Pons (tissue), 1 donor: ENCODE data around the gene SLC7A11.

Source experiments
- DNase-seq: peaks from one replicate; pipeline ENCODE4 v3.0.0-alpha.2; 2016; ENCODE audit warnings: low spot score

Gene SLC7A11

DNA sequence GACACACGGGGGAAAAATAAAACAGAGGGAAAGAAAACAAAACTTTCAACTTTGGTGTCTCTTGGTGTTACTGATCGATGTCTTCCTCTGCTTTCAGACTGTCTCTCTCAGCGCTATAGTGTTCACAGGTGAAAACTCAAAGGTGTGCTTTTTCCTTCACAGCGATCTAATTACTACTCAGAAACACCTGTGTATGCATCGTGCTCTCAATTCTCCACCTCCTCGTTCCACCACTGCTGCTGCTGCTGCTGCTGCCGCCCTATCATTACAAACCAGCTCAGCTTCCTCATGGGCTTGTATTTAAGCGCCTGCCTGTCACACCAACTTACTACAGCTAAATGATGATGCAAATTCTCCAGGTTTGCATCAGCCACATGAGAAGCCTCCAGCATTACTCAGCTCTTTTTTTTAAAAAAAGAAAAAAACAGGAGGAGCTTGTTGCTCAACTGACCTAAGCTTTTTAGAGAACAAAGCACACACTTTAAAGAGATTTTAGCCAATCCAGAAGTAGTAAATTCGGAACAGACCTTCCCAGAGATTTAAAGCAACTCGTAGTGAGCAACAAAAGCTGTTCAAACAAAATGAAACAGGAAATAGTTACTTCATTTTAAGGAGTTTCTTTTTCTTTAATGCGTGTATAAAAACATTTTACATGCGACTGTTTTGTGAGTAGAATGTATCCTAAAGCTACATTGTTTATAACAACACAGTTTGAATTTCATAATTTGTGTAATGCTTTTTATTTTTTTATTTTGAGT, at the start of gene SLC7A11:
TSS of gene SLC7A11 (minus strand) at position 274 of the 758 bp plus-strand sequence. CDS start 280 bp downstream, outside the sequence.
- peak; percentile 77 for DNase-seq

DNA sequence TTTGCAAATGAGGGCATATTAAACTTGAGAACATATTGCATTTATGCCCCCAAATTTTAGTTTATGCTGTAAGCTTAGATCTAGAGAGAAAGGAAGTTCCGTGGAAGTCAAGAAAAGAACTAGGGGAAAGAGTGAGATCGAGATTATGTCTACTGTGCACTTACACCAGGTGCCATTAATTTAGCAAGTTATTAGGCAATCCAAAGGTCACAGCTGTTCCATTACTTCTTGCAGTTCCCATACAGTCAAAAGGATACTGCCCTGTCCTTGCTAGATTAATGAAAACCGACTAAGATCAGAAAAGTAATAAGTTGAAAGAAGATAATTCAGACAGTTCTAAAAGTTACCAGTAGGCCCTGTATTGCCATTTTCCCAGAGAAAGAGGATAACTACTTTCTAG, 49.3 kb upstream of the SLC7A11 start:
- DNase-seq: no peak

DNA sequence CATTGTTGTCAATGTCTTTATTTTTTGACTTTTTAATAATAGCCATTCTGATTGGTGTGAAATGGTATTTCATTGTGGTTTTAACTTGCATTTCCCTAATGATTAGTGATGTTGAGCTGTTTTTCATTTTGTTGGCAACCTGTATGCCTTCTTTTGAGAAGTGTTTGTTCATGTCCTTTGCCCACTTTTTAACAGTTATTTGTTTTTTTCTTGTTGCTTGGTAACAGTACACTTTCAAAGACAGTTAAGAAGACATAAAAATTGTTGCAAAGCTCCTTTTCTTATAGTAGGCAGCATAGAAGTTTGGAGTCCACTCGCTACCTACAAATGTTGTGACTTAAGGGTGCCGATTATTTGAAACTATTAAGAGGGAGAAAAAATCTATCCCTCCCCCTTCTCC, 48.7 kb upstream of the SLC7A11 start:
- DNase-seq: no peak

DNA sequence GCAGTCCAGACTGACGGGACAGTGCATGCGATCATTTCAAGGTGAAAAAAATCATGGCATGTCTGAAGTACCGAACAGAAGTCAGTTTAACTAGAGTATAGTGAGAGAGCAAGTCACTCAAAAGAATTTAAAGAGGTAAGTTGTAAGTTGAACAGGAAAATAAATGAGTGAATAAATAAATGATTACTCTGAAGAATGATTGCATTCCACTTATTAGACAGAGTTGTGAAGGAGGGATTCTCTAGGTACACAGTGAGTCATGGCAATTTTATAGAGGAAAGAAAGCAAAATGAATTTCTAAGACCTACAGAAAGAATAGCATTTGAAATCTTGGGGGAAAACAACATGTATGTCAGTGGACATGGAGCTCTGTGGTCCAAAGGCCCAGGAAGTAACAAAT, 37.1 kb upstream of the SLC7A11 start:
- DNase-seq: no peak

DNA sequence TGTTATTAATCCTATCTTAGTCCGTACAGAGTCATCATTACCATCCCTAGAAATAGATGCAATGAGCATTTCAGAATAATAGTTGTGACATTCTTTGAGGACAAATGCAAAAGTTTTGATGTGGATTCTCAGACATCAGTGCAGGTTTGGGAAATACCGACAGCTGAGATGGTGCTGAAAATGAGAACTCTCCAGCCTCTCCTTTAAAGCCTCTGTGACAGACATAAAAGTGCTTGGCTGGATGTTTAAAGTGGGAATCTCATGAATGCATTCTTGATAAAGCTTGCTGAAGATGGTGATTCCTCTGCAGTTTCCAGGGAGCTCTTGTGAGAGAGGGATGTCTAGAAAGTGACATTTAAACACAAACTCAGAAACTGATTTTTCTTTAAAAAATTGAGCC, 35.0 kb upstream of the SLC7A11 start:
- DNase-seq: no peak

DNA sequence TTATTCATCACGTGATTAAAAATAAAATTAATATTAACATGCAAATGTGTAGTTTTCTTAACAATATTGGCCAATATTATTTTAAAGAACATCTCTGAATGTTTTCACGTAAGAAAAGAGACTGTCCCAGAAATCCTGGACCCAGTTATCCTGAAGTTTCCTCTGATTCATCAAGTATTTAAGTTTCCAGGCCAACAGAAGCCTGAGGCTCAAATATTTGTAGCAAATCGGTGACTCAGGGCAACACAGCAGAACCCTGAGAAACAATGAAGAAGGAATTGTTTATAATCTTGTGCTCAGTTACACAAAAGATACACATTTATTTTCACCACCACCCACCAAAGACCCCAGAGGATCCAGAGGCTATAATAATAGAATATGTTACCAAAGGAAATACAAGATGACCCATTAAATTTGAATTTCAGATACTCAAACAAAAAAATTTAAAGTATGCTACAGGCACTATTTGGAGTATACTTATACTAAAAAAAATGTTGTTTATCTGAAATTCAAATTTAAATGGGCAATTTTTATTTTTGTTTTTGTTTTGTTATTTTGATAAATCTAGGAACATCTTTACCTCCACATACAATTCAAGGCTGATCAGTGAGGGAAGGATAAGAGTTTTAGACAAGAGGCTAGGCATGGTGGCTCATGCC, 33.9 kb upstream of the SLC7A11 start:
- peak; percentile 32 for DNase-seq

DNA sequence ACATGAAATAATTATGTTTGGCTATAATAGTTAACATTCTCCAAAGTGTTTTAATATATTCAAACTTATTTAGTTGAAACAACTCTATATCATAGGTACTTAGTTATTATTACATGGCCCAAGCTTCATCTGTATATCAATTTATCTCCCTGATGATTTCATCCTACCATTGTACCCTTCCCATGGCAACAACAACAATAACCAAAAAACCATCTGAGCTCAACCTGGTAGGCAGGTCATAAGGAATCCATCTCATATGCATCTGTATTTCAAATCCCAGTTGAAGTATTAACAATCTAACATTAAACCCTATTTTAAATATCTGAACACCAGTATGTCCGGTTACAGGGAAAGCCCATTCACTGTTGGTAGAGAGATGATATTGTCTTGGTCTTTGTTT, 33.1 kb upstream of the SLC7A11 start:
- DNase-seq: no peak

DNA sequence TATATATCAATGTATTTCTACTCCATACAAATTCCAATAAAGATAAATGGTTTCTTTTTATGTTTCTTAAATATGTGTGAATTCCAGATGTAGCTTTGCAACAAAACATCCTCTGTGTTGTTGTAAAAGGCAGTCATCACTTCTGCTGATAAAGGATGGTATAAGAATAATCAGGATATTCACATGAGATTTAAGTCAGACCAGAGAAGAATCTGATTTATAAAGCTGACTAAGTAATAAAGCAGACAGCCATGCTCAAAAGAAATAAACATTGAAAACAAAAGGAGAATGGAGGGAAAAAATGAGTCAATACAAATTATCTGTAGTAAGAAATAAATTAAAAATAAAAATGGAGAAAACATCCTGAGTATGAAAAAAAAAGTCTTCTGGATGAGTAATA, 27.0 kb upstream of the SLC7A11 start:
- DNase-seq: no peak

DNA sequence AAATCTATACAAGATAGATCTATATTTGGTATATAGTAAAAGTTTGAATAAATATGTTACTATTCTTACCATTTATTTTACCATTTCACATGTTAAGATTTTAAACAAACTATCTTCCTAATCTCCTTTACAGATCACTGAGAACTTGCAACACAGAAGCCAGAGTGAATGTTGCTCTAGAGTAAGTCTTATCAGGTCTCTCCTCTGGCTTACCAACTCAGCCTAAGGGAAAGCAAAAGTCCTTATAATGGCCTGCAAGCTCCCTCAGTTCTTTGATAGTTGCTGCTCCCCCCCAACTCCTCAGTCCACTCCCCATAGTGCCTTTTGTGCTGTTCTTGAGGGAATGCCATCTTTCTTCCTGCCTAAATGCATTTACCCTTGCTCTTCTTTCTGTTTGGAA, 25.7 kb upstream of the SLC7A11 start:
- DNase-seq: no peak

DNA sequence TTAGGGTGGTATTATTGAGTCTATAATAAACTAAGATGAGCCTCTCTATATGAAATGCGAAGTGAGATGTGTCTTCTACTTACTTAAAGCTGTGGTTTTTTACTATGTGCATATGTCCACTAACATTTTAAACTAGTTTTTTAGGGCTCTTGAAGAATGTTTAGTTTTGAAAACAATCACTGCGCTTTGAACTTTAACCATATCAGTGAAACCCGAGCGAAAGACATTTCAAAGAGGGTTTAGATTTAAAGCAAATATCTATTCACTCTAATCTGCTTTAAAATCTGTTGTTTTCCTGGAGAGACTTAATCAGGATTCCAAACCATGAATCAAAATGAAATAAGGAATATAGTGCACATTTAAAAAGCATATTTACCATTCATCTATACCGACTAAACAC, 24.8 kb upstream of the SLC7A11 start:
- no peak for DNase-seq

DNA sequence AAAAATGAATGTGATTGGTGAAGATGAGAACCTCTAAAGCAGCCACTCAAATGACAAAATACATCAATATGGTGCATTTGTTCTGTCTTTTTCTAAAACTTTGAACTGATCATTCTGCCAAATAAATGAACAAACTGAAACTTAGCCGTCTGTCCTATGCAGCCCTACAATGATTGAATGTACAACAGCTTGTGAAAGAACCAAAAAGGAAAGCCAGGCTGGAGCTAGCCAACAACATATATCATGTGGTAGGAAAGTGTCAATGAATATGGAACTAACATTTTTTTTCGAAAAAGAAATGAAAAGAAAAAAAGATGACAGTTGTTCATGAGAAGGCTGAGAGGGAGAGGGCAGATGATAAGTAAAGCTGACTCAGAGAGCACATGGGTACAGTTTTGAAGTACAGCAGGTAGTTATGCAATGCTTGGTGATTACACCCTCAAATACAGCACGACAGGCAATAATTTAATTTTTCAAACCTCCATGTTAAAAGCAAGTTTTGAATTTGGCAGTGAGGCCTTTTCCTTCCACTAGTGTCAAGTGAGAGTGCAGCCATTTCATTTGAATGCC, 21.2 kb upstream of the SLC7A11 start:
- no peak for DNase-seq

DNA sequence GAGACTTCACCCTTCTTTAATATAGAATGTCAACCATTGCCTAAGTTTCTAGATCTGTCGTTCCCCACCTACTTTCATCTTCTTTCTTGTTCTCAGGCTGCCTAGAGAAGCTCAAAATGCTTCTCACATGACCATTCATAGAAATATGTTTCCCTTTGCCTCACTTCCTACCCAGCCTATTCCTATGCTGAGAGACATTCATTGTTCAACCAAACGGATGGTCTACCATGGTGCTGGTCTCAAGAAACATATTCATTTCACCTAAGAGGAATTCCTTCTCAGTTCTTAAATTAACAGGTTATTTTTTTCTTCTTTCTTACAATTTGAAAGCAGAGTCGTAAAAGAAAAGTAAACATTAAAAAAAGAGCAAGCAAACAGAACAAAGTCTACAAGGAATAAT, 20.3 kb upstream of the SLC7A11 start:
- no peak for DNase-seq

DNA sequence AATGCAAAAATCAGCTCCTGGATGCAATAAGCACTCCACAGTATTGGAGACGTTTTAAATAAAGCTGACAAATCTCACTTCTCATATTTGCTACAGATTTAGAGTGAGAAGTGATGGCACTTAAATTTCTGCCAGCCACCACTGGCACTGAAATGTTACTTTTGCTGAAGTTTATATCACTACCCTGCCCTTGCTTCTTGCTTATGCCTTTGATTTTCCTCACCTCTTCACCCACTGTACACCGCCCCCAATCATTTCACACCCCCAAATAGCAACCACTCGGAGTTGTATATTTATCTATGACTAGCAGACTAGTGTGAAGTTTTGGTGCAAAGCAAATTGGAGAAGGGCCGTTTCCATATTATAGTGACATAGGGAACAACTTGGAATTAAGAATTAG, 19.9 kb upstream of the SLC7A11 start:
- DNase-seq: no peak

DNA sequence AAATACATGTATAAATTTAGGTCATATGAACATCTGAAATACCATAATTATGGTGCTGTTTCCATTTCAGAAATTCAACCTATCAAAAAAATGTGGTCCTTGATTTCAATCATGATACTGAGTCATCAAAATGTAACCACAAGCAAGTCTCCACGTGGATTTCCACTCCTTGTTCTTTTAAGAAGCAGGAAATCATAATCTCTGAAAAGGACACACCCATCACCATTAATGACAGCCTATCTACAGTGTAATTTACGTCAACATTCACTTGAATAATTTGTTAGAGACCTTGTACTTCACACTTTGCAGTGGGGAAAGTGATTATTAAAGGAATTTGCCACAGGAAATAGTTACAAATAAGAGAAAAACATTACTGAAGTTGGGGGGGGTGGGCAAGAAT, 17.7 kb upstream of the SLC7A11 start:
- DNase-seq: no peak

DNA sequence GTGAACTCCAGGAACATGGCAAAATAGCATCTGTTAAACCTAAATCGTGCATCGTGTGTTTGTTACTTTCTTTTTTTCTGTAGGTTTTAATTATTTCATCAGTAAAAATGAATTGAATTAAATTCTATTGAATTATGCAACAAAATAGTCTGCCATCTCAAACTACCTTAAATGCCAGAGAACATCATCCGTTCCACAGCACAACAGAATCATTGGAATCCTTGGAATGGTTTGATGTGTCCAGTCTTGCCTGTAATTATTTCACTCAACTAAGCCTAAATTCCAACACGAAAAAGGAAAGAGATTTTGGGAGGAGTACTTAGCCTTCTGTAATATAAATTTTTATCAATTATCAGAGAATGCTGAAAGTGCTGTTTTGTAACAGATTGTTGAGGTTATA, 17.1 kb upstream of the SLC7A11 start:
- DNase-seq: no peak

DNA sequence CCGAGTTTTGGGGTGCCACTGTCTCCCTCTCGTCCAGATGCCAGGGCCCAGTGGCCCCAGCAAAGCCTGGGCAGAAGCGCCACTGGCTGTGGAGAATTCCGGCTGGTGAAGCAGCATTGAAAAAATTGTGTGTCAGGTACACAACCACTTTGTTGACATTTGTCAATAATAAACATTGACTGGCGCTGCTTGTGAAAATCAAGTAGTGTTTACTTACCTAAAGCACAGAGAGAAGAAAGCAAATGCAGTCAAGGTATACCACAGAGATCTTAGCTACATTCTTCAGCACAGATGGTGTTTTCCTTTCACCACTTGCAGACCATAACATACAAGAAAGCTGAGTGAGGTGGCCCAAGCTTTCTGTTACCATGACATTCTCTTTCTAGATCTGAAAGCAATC, 14.5 kb upstream of the SLC7A11 start:
- no peak for DNase-seq

DNA sequence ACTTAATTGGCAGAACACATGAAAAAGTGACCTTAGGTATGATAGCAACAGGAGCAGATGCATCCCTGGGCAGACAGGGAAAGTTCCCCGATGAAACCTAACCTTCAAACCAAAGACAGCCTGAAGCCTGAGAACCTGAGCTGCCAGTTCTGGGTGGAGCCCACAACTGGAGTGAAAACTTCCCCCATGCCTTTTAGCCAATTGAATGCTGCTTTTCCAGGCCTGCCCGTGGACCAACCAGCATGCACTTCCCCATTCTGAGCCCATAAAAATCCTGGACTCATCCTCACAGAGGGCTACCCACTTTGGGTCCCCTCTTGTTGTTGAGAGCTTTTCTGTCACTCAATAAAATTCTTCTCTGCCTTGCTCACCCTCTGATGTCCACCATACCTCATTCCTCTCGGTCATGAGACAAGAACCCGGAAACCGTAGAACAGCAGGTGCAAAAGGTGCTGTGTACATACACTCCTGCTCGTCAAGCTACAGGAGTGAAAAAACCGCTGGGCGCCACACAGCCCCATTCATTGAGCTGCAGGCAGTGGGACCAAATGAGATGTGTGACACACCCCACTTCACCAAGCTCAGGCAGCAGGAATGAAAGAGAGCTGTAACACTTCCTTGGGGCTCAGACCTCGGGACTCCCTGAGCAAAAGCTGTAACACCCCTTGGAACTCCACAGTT, 13.9 kb upstream of the SLC7A11 start:
- no peak for DNase-seq

DNA sequence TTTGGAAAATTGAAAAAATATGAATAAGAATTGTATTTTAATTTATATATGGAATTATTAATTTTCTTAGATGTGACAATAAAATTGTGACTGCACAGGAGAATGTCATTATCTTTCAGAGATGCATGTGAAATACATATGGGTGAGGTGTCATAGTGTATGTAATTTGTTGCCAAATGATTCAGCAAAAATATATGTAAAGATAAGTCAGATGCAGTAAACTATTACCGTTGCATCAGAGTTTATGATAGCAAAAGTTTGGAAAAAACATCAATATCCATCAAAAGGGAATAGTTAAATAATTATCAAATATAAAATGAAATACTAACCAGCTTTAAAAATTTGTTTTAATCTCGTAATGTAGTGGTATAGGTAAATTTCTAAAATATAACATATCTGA, 10.4 kb upstream of the SLC7A11 start:
- no peak for DNase-seq

DNA sequence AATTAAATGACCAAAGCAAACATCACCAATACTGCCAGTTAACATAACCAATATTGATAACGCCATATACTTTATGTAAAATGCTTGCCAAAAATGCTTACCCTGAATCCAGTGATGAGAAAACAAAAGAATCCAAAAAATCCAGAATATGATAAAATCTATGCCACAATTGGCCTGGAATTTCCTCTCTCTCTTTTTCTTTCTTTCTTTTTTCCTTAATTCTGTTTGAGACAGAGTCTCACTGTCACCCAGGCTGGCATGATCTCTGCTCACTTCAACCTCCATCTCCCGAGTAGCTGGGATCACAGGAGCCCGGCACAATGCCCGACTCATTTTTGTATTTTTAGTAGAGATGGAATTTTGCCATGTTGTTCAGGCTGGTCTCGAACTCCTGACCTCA, 9.8 kb upstream of the SLC7A11 start:
- DNase-seq: no peak

DNA sequence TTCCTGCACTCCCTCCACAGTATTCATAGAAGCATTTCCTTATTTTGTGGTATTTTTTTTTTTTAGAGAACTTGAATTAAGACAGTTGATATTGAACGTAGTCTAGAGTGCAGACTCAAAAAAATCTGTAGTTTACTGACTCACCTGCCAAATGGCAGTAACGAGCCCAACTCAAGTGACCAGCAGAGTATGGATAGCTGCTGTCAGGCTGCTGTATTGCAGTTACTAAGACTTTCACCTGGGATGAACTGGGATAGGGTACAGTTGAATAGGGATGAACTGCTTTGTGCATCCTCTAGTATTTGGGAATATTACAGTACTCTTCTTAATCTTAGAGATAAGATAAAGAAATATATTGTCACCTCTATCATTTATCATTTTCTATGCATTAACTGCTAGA, 7.0 kb upstream of the SLC7A11 start:
- DNase-seq: no peak

DNA sequence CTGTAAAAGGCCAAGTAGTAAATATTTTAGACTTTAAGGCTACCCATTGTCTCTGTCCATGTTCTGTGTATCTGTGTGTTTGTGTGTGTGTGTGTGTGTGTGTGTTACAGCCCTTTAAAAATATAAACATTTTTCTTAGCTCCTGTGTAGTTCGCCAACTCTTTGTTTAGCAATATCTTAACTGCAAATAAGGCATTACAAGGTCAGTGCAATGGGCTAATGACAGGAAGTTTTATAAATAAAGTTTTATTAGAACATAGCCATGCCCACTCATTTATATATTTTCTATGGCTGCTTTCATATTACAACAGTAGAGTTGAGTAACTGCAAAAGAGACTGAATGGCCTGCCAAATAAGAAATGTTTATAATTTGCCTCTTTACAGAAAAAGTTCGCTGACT, 5.9 kb upstream of the SLC7A11 start:
- no peak for DNase-seq

DNA sequence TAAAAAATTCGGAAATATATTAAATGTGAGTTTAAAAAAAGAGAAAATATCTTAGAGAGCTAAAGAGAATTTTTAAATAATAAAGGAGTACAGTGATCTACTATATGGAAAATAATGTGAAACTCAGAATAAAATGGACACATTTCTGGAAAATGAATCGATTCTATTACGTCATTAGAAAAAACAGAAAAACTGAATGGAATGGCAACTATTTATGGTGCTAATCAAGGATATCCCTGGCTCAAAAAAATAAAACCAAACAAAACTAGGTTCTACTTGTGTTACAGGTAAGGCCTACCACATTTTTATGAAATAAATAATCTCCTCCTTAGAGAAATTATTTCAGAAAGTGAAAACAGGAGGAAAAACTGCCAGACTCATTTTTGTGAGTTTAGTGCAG, 5.5 kb upstream of the SLC7A11 start:
- DNase-seq: no peak

DNA sequence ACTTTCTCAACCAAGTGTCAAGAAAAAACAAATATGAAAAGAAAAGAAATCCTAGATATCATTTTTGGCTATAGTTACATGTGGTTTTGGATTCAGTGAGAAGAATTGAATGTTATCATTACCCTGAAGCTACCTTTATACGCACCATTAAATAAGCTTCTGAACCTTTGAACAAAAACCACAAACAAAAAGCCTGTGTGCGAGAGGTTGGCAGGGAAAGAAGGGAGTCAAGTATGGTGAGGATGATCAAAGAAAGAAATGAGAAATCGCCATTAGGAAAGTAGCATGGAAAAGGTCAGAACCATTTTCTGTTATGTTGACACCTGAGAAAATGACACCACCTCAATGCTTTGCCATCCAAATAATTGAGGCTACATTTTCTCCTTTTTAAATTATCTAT, 1.2 kb upstream of the SLC7A11 start:
- DNase-seq: no peak
